RWPE1 (cell line): ENCODE data around the gene PCTP.
A peak's percentile ranks its signal among the peaks of the same experiment; 100 is the strongest.

Source experiments
- CTCF ChIA-PET: fragments of 350-600 bp; sonication (Branson Sonifier 250); formaldehyde crosslinking; extraction: SDS; loops from one replicate; lab custom pipeline; 2021; lab: Yijun Ruan, JAX
- POLR2A ChIA-PET: fragments of 400-600 bp; formaldehyde crosslinking; extraction: SDS; loops from one replicate; lab custom pipeline; 2020; ENCODE audit warnings: antibody characterized with exemption; ENCODE audit not compliant: low non-redundant PET; lab: Yijun Ruan, JAX
- DNase-seq: peaks from one replicate; pipeline ENCODE4 v3.0.0; 2012; ENCODE audit warnings: low spot score
- H3K27ac ChIP-seq: fragments of 450-650 bp; 2 replicates; pipeline ENCODE4 v1.5.1; 2017
- TF ChIP-seq, protein P1 (sequence below): fragments of 450-650 bp; conservative IDR thresholded peaks from 2 replicates; pipeline ENCODE4 v1.5.1; 2017; ENCODE audit warnings: low read depth, mild to moderate bottlenecking

Gene PCTP

DNA sequence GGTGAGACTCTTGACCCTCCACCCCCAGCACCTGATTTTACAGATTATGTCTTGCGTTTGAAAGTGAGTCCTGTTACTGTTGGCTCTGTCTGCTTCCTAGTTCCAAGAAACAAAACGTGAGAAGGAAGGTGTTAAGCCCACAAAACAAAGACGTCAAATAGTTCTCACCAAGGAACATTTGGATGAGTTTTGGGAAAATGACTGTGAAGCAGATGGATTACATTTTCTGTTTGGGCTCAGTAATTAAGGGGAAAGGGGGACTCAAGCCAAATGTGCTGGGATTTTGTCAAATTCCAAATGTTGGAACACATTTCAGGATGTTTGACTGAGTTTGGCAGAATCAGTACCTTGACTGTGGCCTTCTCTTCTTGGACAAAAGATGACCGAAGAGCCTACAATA, 71.2 kb downstream of the PCTP start:
- TF ChIP-seq, protein P1, sequence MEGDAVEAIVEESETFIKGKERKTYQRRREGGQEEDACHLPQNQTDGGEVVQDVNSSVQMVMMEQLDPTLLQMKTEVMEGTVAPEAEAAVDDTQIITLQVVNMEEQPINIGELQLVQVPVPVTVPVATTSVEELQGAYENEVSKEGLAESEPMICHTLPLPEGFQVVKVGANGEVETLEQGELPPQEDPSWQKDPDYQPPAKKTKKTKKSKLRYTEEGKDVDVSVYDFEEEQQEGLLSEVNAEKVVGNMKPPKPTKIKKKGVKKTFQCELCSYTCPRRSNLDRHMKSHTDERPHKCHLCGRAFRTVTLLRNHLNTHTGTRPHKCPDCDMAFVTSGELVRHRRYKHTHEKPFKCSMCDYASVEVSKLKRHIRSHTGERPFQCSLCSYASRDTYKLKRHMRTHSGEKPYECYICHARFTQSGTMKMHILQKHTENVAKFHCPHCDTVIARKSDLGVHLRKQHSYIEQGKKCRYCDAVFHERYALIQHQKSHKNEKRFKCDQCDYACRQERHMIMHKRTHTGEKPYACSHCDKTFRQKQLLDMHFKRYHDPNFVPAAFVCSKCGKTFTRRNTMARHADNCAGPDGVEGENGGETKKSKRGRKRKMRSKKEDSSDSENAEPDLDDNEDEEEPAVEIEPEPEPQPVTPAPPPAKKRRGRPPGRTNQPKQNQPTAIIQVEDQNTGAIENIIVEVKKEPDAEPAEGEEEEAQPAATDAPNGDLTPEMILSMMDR: no peak
- POLR2A ChIA-PET: no interaction called here
- DNase-seq: no peak
- H3K27ac ChIP-seq: no peak overlapping the region
- CTCF ChIA-PET: no interaction called here

DNA sequence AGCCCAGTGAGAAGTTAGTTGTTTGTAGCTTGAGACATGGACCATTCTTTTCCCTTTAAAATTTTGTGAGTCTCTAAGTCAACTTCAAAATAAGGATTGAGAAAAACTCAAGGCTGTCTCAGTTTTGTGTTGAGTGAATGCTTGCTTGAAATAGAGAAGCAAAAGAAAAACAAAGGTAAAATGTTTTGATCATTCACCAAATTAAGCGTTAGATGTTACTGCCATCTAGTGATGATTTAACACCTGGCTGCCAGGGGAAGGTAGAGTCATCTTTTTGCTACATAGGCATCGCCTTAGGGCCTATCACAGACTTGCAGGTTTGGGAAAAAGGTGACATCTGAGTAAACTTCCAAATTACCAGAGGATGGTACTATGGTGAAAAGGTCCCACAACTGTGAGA, 74.4 kb downstream of the PCTP start:
- H3K27ac ChIP-seq: no peak overlapping the region
- CTCF ChIA-PET: no interaction called here
- DNase-seq: peak; percentile 16

More for the DNA sequence above, 74.4 kb downstream of the PCTP start:
- TF ChIP-seq, protein P1: peak; percentile 28; the same call in 1 of the 2 replicates
- POLR2A ChIA-PET: no interaction called here
